ENCODE results near the gene DHX16. TPM values are rescaled to one million over a fixed set of nuclear protein-coding genes. Genes with fewer than 3 reads are reported as not detected.

Gene DHX16
- total and polyA plus RNA-seq, 10 donors, result 21.7 to 39.7 (median 35.2) TPM

DNA sequence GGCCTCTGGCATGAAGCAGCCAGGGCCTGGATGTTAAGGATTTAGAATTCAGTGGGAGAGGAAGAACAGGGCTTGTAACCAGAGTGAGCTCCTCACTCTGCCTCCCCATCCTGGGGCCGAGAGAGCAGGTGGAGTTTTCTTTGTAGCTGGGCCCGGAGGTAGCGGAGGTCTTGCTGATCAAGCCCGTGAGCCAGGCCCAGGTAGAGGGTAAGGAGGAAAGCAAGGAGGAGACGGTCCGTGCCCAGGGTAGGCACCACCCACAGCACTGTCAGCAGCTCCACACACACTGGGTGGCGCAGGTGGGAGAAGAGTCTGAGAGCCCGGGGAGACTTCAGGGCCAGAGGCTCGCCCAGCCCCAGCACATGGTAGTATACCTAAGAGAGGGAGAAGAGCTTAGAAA is 15.8 kb upstream of the DHX16 start:
- Histone ChIP-seq H3K27ac (peak overlapping the region; percentile 93 to 100 (median 98)), H3K4me1 (peaks cover 34 to 66% (median 48%) of the 10 kb centered on the region in 6 donors), H3K9me3 (no peaks in the 10 kb centered on the region), H3K4me3 (peak overlapping the region in 7 of 8 donors; percentile 90 to 99 (median 95)), H3K27me3 (replicated peaks in 1 of 7) (no peaks in the 10 kb centered on the region), H3K36me3 (peaks cover 0 to 7% (median 0%) of the 10 kb centered on the region in 6 donors)
- intact Hi-C loops (cut with DNase I; ENCODE audit: low total_unique reads), result no loop called here
- DNase-seq, result peak; percentile 88
- TF ChIP-seq POLR2AphosphoS5 (IDR thresholded peaks at IDR 0.05) (peak in 1 of 3 donors; percentile 67), POLR2A (IDR thresholded peaks at IDR 0.05) (no peak)
- WGBS, 5 donors, result 45 to 74% (median 69%) methylated on average over 9 of the region's 9 CpGs

DNA sequence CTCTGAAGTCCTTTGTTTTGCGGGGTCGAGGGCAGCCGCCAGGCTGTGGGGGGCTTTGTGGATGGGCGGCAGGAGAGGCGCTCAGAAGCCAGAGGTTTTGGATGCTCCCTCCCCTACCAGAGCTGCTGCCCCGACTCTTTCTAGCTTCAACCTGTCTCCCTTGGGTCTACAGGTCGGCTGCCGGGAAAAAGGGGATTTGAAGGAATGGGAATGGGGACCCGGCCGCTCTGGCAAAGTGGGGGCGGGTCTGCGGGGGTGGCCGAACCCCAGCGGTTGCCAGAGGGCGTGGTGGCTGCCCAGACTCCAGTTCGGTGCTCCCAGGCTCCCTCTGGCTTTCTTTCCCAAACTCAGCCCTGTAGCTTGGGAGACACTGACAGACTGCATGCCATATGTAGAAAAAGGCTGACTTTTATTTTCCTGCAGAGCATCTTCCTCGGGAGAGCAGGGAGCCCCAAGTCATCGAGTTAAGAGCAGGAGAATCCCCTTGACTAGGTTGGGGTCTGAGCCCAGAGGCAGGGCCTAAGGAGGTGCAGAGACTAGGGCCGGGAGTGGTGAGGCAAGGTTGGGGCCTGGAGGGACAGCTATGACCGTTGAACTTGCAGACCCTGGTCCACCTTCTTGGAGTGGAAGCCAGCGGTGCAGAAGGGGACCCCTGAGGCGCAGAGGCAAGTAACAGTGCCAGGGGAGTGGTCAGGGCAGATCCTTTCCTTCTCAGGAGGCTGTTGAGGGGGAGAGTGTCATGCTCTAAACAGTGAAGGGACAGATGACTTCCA is 15.0 kb upstream of the DHX16 start:
- H3K27ac ChIP-seq, result peak overlapping the region; percentile 93 to 100 (median 98)
- peak overlapping the region; percentile 90 to 99 (median 96) for H3K4me3 ChIP-seq
- intact Hi-C loops (cut with DNase I; ENCODE audit: low total_unique reads), result no loop called here
- peak; percentile 82 for DNase-seq
- no peaks in the 10 kb centered on the region for H3K27me3 ChIP-seq (replicated peaks in 1 of 7)
- no peak for TF ChIP-seq POLR2A (IDR thresholded peaks at IDR 0.05)
- TF ChIP-seq, protein P1, sequence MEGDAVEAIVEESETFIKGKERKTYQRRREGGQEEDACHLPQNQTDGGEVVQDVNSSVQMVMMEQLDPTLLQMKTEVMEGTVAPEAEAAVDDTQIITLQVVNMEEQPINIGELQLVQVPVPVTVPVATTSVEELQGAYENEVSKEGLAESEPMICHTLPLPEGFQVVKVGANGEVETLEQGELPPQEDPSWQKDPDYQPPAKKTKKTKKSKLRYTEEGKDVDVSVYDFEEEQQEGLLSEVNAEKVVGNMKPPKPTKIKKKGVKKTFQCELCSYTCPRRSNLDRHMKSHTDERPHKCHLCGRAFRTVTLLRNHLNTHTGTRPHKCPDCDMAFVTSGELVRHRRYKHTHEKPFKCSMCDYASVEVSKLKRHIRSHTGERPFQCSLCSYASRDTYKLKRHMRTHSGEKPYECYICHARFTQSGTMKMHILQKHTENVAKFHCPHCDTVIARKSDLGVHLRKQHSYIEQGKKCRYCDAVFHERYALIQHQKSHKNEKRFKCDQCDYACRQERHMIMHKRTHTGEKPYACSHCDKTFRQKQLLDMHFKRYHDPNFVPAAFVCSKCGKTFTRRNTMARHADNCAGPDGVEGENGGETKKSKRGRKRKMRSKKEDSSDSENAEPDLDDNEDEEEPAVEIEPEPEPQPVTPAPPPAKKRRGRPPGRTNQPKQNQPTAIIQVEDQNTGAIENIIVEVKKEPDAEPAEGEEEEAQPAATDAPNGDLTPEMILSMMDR (IDR thresholded peaks at IDR 0.05 in 8 of 11, conservative IDR thresholded peaks at IDR 0.05 in 3 of 11), result peak in 2 of 11 experiments; percentile 5 to 20
- peaks cover 34 to 74% (median 50%) of the 10 kb centered on the region in 6 donors for H3K4me1 ChIP-seq
- no peaks in the 10 kb centered on the region for H3K9me3 ChIP-seq
- peaks cover 0 to 7% (median 0%) of the 10 kb centered on the region in 6 donors for H3K36me3 ChIP-seq
- 11 to 21% (median 19%) methylated on average over 21 to 22 of the region's 22 CpGs for WGBS, 5 donors

GRCh38 chr6:30686908-30687658 is 14.3 kb upstream of the DHX16 start:
- intact Hi-C loops (cut with DNase I; ENCODE audit: low total_unique reads), result no loop called here
- H3K36me3 ChIP-seq, result peaks cover 0 to 7% (median 0%) of the 10 kb centered on the region in 6 donors
- H3K9me3 ChIP-seq, result no peaks in the 10 kb centered on the region
- peaks cover 36 to 81% (median 58%) of the 10 kb centered on the region in 6 donors for H3K4me1 ChIP-seq
- H3K4me3 ChIP-seq, result peak overlapping the region; percentile 90 to 99 (median 96)
- no peaks in the 10 kb centered on the region for H3K27me3 ChIP-seq (replicated peaks in 1 of 7)
- 0 to 2% (median 1%) methylated on average over 31 to 51 of the region's 52 CpGs for WGBS, 5 donors
- DNase-seq, result peak; percentile 99
- TF ChIP-seq, protein P1 (IDR thresholded peaks at IDR 0.05 in 8 of 11, conservative IDR thresholded peaks at IDR 0.05 in 3 of 11), result peak in 1 of 11 experiments; percentile 14
- TF ChIP-seq POLR2AphosphoS5 (IDR thresholded peaks at IDR 0.05) (peak; percentile 96 to 98 (median 97)), POLR2A (IDR thresholded peaks at IDR 0.05) (peak in 1 of 3 donors; percentile 64)
- peak overlapping the region; percentile 93 to 100 (median 98) for H3K27ac ChIP-seq

DNA sequence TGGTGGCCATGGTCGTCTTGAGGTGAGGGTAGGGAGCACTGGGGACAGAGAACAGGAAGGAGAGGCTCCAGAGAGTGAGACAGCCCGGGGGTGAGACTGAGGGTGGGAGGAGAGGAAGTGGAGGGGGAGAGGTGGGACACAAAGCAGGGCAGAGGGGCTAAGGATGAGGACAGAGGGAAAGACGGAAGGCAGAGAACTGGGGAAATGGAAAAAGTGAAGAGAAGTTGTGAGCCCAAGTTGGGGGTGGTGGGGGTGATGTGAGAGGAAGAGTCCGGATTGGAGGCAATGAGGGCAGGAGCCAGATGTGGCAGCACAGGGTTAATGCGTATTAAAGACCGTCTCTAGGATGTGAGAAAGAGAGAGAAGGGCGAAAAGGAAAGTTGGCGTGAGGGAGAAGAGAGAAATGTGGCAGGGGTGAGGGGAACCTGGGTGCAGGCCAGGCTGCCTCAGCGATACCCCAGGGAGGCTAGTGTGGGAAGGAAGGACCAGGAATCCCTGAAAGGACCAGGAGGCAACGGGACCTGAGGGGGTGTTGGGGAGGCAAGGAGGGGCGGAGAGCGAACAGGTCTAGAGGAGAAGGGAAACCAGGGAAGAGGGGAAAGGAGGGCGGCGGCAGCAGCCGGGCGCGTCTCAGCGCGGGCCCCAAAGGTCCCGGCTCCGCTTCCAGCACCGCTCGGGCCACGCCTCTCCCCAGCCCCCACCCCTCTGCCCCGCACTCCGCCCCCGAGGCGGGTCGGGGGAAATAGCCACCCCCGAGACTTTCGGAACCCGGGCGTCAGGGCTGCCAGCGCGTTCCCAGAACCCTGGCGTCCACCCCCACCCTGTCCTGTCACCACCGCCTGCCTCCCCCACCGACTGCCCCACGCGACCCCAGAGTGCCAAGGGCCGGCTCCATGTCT is 13.5 kb upstream of the DHX16 start, which contains the start of gene PPP1R18:
PPP1R18 (minus strand) TSS at position 637 of the 899 bp plus-strand sequence; CDS start at position 10, 627 bp downstream.
- no peaks in the 10 kb centered on the region for H3K27me3 ChIP-seq (replicated peaks in 1 of 7)
- peaks cover 38 to 84% (median 61%) of the 10 kb centered on the region in 6 donors for H3K4me1 ChIP-seq
- peak; percentile 97 for DNase-seq
- peak within 1 kb of the TSS; percentile 93 to 100 (median 98) for H3K27ac ChIP-seq
- H3K4me3 ChIP-seq, result peak within 1 kb of the TSS; percentile 90 to 99 (median 96)
- TF ChIP-seq POLR2A (IDR thresholded peaks at IDR 0.05) (no peak), POLR2AphosphoS5 (IDR thresholded peaks at IDR 0.05) (peak; percentile 75 to 84 (median 76))
- TF ChIP-seq, protein P1 (IDR thresholded peaks at IDR 0.05 in 8 of 11, conservative IDR thresholded peaks at IDR 0.05 in 3 of 11), result peak in 2 of 11 experiments; percentile 4 to 10
- H3K9me3 ChIP-seq, result no peaks in the 10 kb centered on the region
- peaks cover 0 to 16% (median 3%) of the 10 kb centered on the region in 6 donors for H3K36me3 ChIP-seq
- intact Hi-C loops (cut with DNase I; ENCODE audit: low total_unique reads), result no loop called here
- WGBS, 5 donors, result 0 to 2% (median 1%) methylated on average over 24 to 41 of the region's 41 CpGs

Data from spleen (tissue), 11 donors.